ENCODE data around the gene GLRX3.
"Not testable (repeated sequence)": the region's sequence is repeated elsewhere in the genome, so short reads cannot be mapped to it uniquely, and the experiment has no call there.

The GLRX3 gene

DNA sequence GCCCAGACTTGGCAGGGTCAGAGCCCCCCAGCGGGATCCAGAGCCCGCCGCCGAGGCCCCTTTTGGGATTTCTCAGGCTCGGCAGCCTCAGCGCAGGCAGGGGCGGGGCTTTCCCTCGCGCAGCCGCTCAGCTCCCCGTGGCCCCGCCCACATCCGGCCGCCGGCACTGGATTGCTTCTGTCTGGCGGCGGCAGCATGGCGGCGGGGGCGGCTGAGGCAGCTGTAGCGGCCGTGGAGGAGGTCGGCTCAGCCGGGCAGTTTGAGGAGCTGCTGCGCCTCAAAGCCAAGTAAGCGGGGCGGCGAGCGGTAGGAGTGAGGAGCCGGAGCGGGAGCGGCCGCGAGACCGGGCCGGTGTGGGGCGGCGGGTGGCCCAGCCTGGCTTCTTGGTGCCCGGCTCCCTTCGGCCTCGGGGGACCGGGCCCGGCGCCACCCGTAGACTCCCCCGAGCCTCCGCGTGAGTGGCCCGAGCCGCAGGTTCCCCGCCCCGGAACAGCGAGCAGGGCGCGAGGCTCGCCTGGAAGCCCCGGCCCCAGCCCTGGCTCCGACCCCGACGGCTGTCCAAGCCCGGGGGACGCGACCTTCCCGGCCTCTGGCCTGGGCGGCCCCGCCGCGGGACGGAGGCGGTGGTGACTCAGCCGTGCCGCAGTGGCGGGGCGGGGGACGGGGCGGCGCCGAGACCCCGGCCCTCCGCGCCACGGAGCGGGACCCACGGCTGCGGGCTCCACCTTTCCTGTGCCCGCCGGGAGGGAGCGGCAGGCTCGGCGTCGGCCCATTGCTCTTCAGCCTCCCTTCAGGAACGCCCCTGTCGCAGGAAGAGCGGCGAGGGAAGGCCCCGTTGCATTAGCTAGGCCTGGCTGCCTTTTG, at the start of gene GLRX3:
GLRX3 (plus strand) TSS at position 166 of the 864 bp plus-strand sequence; CDS start at position 196, 30 bp downstream.
- DNase-seq = peak; percentile 95

DNA sequence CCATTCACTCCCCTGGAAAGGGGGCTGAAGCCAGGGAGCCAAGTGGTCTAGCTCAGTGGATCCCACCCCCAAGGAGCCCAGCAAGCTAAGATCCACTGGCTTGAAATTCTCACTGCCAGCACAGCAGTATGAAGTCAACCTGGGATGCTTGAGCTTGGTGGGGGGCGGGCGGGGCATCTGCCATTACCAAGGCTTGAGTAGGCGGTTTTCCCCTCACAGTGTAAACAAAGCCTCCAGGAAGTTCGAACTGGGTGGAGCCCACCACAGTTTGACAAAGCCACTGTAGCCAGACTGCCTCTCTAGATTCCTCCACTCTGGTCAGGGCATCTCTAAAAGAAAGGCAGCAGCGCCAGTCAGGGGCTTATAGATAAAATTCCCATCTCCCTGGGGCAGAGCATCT, 45.6 kb upstream of the GLRX3 start:
- DNase-seq = not testable (repeated sequence)

DNA sequence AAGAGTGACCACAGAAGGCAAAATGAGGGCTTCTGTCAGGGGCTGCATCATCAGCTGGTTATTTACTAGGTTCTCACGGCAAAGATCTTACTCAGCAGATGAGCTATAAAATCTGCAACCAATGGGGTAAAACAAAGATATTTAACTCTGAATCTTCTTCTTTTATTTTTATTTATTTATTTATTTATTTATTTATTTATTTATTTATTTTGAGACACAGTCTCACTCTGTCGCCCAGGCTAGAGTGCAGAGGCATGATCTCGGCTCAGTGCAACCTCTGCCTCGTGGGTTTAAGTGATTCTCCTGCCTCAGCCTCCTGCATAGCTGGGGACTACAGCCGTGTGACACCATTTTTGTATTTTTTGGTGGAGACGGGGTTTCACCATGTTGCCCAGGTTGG, 36.8 kb upstream of the GLRX3 start:
- no peak for DNase-seq

DNA sequence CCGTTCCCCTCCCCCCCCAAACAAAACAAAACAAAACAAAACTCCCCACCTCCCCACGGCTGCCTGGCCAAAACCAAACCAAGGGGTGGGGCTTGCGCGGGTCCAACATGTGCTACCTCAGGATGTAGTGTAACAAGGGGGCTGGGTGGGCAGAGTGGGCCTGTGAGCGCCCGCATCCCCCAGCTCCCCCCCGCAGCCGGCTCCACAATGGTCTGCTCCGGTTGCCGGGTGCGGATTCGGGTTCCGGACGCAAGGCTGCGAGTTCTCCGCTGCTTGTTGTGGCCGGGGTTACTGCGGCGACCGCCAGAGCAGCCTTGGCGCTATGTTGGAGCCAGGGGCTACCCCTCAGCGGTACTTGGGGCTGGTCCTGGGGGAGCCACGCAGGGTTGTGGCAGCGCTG, 30.5 kb upstream of the GLRX3 start:
- DNase-seq = no peak

DNA sequence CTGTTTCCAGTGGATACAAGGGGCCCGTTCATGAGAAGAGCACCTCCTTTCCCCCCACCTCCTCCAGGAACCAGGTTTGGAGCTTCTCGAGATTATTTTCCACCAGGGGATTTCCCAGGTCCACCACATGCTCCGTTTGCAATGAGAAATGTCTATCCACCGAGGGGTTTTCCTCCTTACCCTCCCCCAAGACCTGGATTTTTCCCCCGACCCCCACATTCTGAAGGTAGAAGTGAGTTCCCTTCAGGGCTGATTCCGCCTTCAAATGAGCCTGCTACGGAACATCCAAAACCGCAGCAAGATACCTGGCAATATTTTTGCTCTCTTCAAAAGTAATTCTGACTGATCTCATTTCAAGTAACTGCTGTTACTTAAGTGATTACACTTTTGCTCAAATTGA, 28.0 kb upstream of the GLRX3 start:
- peak; percentile 46 for DNase-seq

DNA sequence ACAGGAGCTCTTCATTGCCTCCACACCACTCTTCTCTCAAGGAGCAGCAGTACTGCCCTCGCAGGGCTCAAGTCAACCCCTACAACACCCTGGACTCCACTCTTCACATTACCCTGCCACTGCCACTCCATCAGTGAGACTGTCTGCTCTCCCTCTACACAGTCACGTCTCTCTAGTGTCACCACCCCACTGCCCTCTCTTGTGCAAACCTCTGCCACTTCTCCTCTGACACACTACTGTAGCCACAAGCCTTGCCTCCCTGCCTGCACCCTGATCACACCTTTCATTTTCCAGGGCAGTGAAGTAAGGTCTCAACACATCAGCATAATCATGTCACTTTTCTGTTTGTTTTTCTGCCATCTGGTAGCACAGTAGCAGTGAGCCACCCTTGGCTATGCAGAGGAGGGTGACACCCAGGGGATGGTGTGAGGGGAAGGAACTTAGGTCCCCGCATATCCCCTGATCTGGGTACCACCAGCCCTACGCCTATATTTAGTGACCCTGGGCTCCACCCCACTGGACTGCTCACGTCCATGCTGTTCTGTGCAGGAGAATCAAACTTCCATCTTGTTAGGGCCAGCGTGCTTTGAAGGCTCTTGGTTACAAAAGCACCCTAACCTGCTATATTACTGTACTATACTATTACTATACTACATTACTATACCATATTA, 27.1 kb upstream of the GLRX3 start:
- peak; percentile 41 for DNase-seq

DNA sequence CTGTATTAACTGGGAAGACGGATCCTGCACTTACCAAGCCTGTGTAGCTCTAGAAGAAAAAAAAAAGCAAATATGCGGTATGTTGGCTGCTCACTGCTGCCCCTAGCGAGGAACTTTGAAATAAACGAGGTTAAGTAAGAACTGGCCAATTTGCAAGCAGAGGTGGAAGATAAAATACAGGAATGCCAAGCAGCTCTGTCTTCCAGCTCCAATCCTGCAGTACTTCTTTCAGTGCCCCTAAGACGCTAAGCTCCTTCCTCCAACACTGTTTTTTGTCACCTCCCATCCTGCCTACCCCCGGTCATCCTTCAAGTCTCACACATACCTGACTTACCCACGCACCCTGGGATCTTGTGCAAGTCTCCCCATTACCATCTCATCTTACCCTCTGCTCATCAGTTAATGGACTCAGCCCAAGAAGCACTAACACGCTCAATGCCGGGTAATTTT, 26.4 kb upstream of the GLRX3 start:
- DNase-seq = peak; percentile 76

DNA sequence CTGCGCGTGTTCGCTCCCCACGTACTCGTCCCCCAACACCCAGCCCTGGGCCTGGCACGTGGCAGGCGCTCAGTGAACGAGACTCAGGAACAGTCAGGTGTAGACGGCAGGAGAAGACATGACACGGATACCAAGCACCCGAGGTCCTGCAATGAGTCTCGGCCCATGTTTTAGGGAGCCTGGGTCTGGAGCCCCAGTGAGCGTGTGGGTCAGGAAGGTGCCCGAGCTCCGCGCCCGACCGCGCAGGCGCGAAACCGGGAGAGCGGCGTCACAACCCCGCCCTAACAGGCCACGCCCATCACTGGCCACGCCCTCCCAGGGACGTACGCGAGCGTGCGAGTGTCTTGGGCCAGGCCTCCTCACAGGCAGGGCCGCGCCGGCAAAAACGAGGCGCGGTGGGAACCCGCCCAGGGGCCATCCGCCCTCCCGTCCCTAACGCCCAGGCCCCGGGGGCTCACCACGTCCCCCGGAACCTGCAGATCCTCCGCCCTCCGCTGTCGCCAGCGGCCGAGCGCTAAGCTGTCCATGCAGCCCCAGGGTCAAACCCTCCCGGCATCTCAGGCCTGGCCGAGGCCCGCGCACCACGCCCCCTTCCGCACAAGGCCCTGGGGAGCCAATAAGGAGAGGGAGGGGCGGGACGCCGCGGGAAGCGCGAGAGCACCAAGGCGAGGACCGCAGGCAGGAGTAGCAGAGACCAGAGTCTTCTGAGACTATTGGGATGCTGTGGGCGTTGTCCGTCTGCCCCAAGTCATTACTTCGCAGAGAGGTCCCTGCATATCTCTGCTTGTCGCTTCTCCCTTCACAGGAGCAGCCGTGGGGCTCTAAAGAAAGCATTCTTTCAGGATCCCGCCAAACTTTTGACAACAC, 25.7 kb upstream of the GLRX3 start, which contains the start of gene C10orf143:
C10orf143 (minus strand) TSS at position 585 of the 867 bp plus-strand sequence; CDS start at position 527, 58 bp downstream.
- peak; percentile 96 for DNase-seq

DNA sequence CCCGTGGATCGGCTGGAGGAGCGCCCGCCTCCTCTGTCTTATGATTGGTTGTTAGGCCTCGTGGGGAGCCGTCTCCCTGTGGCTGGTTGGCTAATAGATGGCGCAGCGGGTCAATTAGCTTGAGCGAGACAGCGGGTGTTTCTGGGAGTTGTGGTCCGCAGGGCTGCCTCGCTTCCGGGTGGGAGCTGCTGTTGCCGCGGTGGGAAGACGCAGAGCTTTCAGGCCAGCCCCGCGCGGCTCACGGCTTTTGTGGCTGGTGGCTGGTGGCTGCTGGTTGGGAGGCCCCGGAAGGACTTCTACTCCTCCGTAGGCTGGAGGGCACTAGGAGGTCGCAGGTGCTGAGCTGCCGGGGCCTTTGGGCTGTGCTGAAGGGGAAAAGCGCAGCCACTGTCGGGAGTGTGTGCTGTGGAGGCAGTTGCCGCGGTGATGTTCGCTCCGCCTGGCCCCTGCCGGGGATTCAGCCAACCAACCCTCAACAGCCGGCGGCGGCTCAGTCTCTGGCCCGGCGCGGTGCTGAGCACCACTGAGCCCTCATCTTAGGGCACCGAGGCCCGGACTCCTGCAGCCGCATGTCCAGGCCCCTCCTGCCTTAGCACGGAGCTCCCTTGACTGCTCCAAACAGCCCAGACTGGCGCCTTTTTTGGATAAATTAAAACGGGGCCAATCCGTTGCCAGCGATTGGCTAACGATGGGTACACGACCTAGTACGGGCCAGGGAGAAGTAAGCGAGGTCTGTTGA, 24.9 kb upstream of the GLRX3 start:
- DNase-seq = peak; percentile 95

DNA sequence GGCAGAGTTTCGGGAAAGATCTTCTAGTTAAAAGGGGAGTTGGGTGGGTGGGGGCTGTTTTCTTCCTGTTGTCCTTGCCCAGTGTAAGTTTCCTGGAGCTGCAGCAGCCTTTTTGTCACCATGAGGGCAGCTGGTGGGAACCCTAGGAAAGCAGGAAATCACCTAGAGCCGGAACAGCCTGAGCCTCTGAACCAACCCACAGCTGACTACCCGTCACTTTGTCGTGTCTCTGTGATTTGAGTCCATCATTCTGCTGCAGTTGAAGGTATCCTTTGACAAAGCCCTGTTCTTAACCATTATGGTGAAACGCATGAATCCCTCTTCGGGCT, 24.4 kb upstream of the GLRX3 start:
- no peak for DNase-seq

DNA sequence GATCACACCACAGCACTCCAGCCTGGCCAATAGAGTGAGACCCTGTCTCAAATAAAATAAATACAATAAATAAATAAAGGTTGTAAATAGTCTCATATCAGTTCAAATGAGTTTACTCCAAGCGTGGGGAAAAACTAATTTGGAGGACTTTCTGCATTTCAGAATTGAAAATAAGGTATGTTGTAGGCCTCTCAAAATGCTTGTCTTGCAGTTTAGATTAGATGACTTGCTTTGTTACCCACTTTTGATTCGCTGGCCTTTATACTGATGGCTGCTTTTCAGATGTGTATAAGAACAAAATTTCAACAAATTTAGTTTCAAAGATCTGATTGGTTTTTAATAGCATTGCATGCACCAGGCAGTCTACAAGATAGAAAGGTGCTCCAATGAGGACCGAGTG, 23.4 kb upstream of the GLRX3 start:
- no peak for DNase-seq

DNA sequence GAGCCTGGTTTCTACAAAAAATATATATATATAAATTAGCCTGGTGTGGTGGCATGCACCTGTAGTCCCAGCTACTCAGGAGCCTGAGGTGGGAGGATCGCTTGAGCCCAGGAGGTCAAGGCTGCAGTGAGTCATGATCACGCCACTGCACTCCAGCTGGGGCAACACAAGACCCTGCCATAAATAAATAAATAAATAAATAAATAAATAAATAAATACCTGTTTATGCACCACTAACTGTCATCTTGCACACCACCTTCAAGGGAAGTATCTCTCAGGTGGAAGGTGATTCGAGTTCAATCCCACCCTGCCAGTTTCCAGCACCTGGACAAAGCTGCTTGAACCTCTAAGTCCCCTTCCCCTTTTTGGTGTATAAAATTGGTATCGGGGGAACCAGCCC, 19.2 kb upstream of the GLRX3 start:
- not testable (repeated sequence) for DNase-seq

DNA sequence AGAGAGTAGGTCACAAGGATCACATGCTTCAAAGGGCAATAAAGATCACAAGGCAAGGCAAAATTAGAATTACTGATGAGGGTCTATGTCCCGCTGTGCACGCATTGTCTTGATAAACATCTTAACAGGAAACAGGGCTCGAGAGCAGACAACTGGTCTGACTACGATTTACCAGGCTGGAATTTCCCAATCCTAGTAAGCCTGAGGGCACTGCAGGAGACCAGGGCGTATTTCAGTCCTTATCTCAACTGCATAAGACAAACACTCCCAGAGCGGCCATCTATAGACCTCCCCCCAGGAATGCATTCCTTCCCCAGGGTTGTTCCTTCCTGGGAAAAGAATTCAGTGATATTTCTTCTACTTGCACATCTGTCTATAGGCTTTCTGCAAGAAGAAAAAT, 18.7 kb upstream of the GLRX3 start:
- DNase-seq = not testable (repeated sequence)

DNA sequence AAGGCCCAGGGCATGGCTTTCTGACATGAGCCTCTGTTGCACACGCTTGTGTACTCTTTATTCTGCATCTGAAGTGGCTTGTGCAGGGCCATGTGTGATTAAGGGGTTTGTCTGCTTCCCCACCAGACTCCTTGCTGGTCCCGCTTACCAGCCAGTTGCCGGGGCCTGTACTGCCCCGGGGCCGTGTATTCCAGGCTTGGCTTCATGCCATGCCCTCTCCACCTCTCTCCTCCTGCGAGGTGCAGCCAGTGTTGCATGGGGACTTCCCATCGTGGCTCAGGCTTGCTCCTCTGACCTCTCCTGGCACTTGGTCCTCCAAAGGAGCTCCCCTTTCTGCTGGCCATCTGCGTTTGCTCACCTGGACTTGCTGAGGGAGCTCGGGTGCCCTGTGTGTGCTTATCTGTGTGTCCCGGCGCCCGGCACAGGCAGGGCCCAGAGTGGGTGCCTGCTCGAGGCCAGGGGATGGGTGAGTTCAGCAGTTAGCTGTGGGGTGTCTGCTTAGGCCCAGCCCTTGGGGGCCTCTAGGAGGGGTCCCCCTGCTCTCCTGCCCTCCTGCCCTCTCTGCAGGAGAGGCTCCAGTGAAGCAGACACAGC, 14.6 kb upstream of the GLRX3 start:
- no peak for DNase-seq

DNA sequence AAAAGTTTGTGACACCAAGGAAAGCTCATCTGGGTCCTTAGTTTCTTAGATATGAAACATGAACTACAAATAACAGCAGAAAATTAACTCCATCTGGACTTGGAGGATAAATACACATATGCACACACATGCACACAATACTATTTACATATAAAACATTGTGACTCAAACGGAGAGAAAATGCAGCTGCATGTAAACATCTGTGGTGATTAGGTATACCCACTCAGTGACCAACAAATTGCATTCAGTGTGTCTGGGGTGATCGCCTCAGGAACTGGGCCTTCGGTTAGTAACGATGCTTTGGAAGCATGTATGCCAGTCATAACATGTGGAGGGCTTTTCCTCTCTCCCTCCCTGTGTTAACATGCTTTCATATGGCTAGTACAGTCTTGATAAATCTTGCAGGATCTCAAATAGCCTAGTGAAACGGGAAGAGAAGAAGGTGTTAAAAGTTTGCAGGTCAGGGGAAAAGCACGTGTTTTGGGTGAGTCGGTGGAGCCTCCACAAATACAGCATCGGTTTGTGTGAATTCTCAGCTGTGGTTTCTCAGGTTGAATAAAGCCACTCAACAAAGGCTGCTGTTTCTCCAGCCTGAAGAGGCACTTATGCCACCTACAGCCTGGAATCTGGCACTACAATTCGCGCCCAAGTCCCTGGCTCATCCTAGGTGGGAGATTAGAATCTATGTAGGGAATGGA, 8.7 kb upstream of the GLRX3 start:
- peak; percentile 61 for DNase-seq

DNA sequence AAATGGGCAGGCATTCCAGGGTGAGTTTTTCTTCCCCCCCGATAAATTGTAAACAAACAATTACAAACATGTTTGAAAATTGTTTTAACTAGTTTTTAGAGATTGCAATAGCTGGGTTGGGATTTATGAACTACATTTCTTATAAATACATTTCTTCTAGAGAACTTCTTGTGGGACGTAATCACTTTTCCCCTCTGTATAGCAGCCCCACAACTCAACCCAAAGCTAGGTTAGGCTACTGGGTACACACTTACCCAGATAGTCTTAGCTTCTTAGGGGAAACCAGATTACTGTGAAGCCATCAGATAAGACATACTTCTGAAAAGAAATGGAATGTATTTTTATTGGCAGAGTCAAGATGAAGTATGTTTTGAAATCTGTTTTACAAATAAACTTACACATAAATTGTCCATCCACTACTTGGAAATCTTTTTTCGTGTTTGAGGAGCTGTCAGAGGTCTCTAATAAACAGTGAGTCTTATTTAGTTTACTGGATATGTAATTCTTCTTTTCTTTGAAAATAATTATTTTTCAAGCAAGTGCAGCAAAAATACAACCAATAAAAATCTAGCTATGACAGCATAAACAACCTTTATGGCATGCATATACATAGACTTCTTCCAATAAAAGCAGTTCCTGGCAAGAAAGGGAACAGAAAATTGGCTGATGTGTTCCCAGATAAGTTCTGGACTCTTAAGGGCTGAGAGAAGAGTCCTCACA, 8.0 kb upstream of the GLRX3 start:
- DNase-seq = no peak

DNA sequence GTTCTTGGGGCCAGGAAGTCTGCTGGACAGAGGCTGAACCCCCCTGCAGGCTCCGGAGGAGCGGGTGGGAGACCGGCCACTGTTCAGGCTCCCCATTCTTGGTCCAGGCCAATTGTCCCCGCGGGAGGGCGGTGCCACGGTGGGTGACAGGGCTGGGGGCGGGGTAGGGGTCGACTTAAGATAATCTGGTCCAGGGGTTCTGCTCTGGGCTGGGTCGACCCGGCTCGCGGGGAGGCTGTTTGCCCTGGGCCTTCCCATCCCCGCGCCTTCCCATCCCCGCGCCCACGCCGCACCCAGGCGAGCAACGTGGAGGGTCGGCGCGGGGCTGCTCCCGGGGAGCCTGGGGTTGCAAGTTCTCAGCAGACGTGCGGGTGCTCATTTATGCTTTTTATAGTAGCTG, 7.3 kb upstream of the GLRX3 start:
- no peak for DNase-seq

DNA sequence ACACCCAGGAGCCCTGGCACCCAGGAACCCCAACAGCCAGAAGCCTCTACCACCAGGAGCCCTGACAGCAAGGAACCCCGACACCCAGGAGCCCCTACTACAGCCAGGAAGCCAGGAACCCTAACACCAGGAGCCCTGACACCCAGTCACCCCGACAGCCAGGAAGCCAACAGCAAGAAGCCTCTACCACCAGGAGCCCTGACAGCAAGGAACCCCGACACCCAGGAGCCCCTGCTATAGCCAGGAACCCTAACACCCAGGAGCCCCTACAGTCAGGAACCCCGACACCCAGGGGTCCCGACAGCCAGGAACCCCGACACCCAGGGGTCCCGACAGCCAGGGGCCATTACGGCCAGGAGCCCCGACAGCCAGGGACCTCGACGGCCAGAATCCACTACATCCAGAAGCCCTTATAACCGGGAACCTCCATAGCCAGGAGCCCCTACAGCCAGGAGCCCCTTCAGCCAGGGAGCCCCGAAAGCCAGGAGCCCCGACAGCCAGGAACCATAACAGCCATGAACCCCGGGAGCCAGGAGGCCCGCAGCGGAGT, 440 bp upstream of the GLRX3 start:
- DNase-seq = peak; percentile 6

DNA sequence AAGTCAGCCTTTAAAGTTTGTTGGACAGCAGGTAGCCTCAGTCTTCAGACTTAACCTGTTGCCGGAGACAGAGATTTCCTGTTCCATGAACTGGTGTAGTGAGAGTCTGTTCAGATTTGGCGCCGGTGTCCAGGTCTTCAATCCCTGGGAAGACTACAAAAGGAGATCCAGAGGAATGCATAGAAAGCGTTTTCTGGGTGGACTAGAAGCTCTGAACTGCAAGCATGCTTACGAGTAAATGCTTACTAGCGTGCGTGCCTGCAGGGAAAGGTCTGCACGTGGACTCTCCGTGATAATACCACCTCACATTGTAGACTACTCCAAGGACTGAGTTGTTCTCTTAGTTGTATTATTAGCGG, 878 bp downstream of the GLRX3 start:
- DNase-seq = no peak

DNA sequence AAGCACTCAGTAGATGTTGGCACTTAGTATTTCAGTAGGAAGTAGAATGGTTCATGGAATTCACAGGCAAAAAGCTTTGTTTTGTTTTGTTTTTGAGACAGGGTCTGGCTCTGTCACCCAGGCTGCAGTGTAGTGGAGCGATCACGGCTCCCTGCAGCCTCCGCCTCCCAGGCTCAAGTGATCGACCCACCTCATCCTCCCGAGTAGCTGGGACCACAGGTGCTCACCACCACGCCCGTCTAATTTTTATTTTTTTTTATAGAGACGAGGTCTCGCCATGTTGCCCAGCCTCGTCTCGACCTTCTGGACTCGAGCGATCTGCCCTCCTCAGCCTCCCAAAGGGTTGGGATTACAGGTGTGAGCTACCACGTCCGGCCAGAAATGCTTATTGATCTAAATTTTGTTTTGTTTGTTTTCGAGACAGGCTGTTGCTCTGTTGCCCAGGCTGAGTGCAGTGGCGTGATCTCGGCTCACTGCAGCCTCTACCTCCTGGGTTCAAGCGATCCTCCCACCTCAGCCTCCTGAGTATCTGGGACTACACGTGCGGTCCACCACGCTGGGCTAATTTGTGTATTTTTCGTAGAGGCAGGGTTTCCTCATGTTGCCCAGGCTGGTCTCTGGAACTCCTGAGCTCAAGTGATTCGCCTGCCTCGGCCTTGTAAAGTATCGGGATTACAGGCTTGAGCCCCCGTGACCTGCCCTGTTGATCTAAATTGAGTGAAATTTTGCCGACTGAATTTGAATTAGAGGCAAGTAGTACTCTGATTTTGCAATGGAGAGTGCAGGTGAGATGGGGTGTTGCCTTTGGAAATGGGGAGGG, 1.7 kb downstream of the GLRX3 start:
- no peak for DNase-seq
